Naive thymus-derived CD8-positive, alpha-beta T cell (primary cell): ENCODE data around the gene PTK6. TPM values are rescaled to one million over a fixed set of nuclear protein-coding genes. Genes with fewer than 3 reads are reported as not detected.

Source experiments
- ATAC-seq, 2 donors: fragments of 150-1000 bp; cut with Tn5 transposase in 1 of 2; sonication (Bioruptor Pico), chemical (Tn5 transposase) in 1 of 2; 1 replicate in 1 of 2; 2 replicates in 1 of 2; pipeline ENCODE4 v1.10.0; 2021; ENCODE audit warnings: mild to moderate bottlenecking in 2 of 2, moderate library complexity in 2 of 2
- POLR2A ChIA-PET: fragments of 350-600 bp; sonication (Branson Sonifier 250); formaldehyde crosslinking; loops from one replicate; lab custom pipeline; 2021; ENCODE audit warnings: antibody characterized with exemption; lab: Charles Lee
- DNase-seq, 10 donors: peaks; one replicate each; pipeline versions ENCODE4 v3.0.0 to v3.0.0-alpha.2; 2020 to 2022
- H3K27ac Mint-ChIP-seq, 10 donors: one replicate each; pipeline ENCODE4 v1.8.0; 2020 to 2022; ENCODE audit warnings: mild to moderate bottlenecking in 10 of 10, mixed read lengths in 10 of 10, moderate library complexity in 4 of 10, inconsistent platforms in 1 of 10
- H3K27me3 Mint-ChIP-seq, 5 donors: one replicate each; pipeline ENCODE4 v1.8.0; 2021 to 2022; ENCODE audit warnings: mixed read lengths in 5 of 5
- H3K36me3 Mint-ChIP-seq, 3 donors: one replicate each; pipeline ENCODE4 v1.8.0; 2020 to 2022; ENCODE audit warnings: mixed read lengths in 3 of 3, mild to moderate bottlenecking in 2 of 3, inconsistent platforms in 1 of 3
- H3K4me1 Mint-ChIP-seq, 4 donors: one replicate each; pipeline ENCODE4 v1.8.0; 2021 to 2022; ENCODE audit warnings: mixed read lengths in 4 of 4
- H3K4me3 Mint-ChIP-seq, 10 donors: one replicate each; pipeline ENCODE4 v1.8.0; 2020 to 2022; ENCODE audit warnings: mild to moderate bottlenecking in 10 of 10, mixed read lengths in 10 of 10, moderate library complexity in 6 of 10, inconsistent platforms in 1 of 10
- H3K9me3 Mint-ChIP-seq, 9 donors: one replicate each; pipeline ENCODE4 v1.8.0; 2020 to 2022; ENCODE audit warnings: mixed read lengths in 9 of 9, mild to moderate bottlenecking in 3 of 9, inconsistent platforms in 1 of 9, moderate library complexity in 1 of 9
- polyA plus RNA-seq, 3 donors: library from polyadenylated mRNA; unstranded; fragments of 300-500 nt; fragmentation: Illumina TruSeq; gene quantifications; one replicate each; pipeline ENCODE4 v1.2.3, GENCODE V29; 2021
- total RNA-seq, 8 experiments: library from RNA in 2 of 8; stranded (reverse) in 2 of 8; gene quantifications; one replicate each; pipeline ENCODE4 v1.2.3 and lab custom pipeline; 2021 to 2026

The PTK6 gene
- total and polyA plus RNA-seq, 5 experiments from 2014 or later: 0.09 to 0.44 (median 0.16) TPM

GRCh38 chr20:63497138-63497945 lies 39.8 kb downstream of the PTK6 start:
- peak overlapping the region in 7 of 10 donors; percentile 18 to 68 (median 50) for H3K4me3 Mint-ChIP-seq
- peak overlapping the region in 1 of 10 donors; percentile 53 for H3K27ac Mint-ChIP-seq
- POLR2A ChIA-PET: interaction anchor here (0.8 to 3.0 kb wide), 4 partner anchors 22 to 459 kb away, joined by 3 to 41 read pairs (median 4); partner anchors contain the start of genes PPDPF, PTK6 and UCKL1
- DNase-seq: no peak
- no peak for ATAC-seq
- H3K36me3 Mint-ChIP-seq: no peaks in the 10 kb centered on the region
- peaks cover 0 to 6% (median 3%) of the 10 kb centered on the region in 4 donors for H3K4me1 Mint-ChIP-seq
- H3K27me3 Mint-ChIP-seq: peaks cover 3 to 27% (median 10%) of the 10 kb centered on the region in 5 donors
- peaks cover 0 to 4% (median 0%) of the 10 kb centered on the region in 9 donors for H3K9me3 Mint-ChIP-seq

GRCh38 chr20:63496596-63497120 lies 40.5 kb downstream of the PTK6 start:
- H3K4me3 Mint-ChIP-seq: peak overlapping the region in 7 of 10 donors; percentile 15 to 78 (median 69)
- H3K27ac Mint-ChIP-seq: peak overlapping the region in 1 of 10 donors; percentile 53

GRCh38 chr20:63495741-63496595 lies 41.2 kb downstream of the PTK6 start:
- Mint-ChIP-seq H3K4me1 (peaks cover 0 to 4% (median 1%) of the 10 kb centered on the region in 4 donors), H3K9me3 (peaks cover 0 to 10% (median 0%) of the 10 kb centered on the region in 9 donors), H3K4me3 (peak overlapping the region; percentile 26 to 85 (median 70)), H3K27me3 (peaks cover 2 to 37% (median 19%) of the 10 kb centered on the region in 5 donors), H3K27ac (peak overlapping the region in 1 of 10 donors; percentile 53), H3K36me3 (no peaks in the 10 kb centered on the region)
- DNase-seq (peak; percentile 56 to 87 (median 75)), ATAC-seq (peak; percentile 74 to 76)
- POLR2A ChIA-PET: interaction anchor here (0.6 to 3.0 kb wide), 3 partner anchors 23 to 563 kb away, joined by 5 to 41 read pairs (median 5); partner anchors contain the start of genes PPDPF and UCKL1

More at GRCh38 chr20:63496596-63497120, 40.5 kb downstream of the PTK6 start:
- peaks cover 0 to 10% (median 0%) of the 10 kb centered on the region in 9 donors for H3K9me3 Mint-ChIP-seq
- POLR2A ChIA-PET: interaction anchor here (0.6 to 3.0 kb wide), 5 partner anchors 23 to 562 kb away, joined by 3 to 41 read pairs (median 5); partner anchors contain the start of genes PPDPF, PTK6 and UCKL1
- no peaks in the 10 kb centered on the region for H3K36me3 Mint-ChIP-seq
- ATAC-seq: no peak
- no peak for DNase-seq
- peaks cover 3 to 32% (median 14%) of the 10 kb centered on the region in 5 donors for H3K27me3 Mint-ChIP-seq
- H3K4me1 Mint-ChIP-seq: peaks cover 0 to 6% (median 3%) of the 10 kb centered on the region in 4 donors

- H3K36me3 Mint-ChIP-seq: no peaks in the 10 kb centered on the region
- POLR2A ChIA-PET: no interaction called here
- DNase-seq (no peak), ATAC-seq (no peak)
- H3K27me3 Mint-ChIP-seq: peaks cover 2 to 42% (median 19%) of the 10 kb centered on the region in 5 donors
- no peak overlapping the region for H3K4me3 Mint-ChIP-seq
- H3K4me1 Mint-ChIP-seq: peaks cover 0 to 4% (median 1%) of the 10 kb centered on the region in 4 donors
- peaks cover 0 to 10% (median 0%) of the 10 kb centered on the region in 9 donors for H3K9me3 Mint-ChIP-seq
- no peak overlapping the region for H3K27ac Mint-ChIP-seq
Measured at GRCh38 chr20:63495167-63495720, 41.9 kb downstream of the PTK6 start.

GRCh38 chr20:63494420-63495166 lies 42.6 kb downstream of the PTK6 start:
- H3K4me3 Mint-ChIP-seq: no peak overlapping the region
- H3K27ac Mint-ChIP-seq: no peak overlapping the region
- H3K9me3 Mint-ChIP-seq: peaks cover 0 to 10% (median 0%) of the 10 kb centered on the region in 9 donors
- no peaks in the 10 kb centered on the region for H3K36me3 Mint-ChIP-seq
- H3K4me1 Mint-ChIP-seq: peaks cover 0 to 4% (median 1%) of the 10 kb centered on the region in 4 donors
- POLR2A ChIA-PET: no interaction called here
- no peak for DNase-seq
- peaks cover 3 to 49% (median 19%) of the 10 kb centered on the region in 5 donors for H3K27me3 Mint-ChIP-seq
- ATAC-seq: no peak

GRCh38 chr20:63494084-63494419 lies 43.1 kb downstream of the PTK6 start:
- DNase-seq: no peak
- no peak for ATAC-seq
- Mint-ChIP-seq H3K4me1 (peaks cover 0 to 4% (median 1%) of the 10 kb centered on the region in 4 donors), H3K9me3 (peaks cover 0 to 10% (median 0%) of the 10 kb centered on the region in 9 donors), H3K4me3 (no peak overlapping the region), H3K27me3 (peaks cover 3 to 50% (median 19%) of the 10 kb centered on the region in 5 donors), H3K36me3 (no peaks in the 10 kb centered on the region), H3K27ac (no peak overlapping the region)
- POLR2A ChIA-PET: interaction anchor here (1.3 kb wide), 1 partner anchor 27 kb away, joined by 5 read pairs; the partner anchor contains the start of gene PPDPF

GRCh38 chr20:63493563-63494020 lies 43.6 kb downstream of the PTK6 start:
- no peaks in the 10 kb centered on the region for H3K36me3 Mint-ChIP-seq
- H3K27ac Mint-ChIP-seq: no peak overlapping the region
- H3K27me3 Mint-ChIP-seq: peaks cover 3 to 52% (median 19%) of the 10 kb centered on the region in 5 donors
- H3K9me3 Mint-ChIP-seq: peaks cover 0 to 10% (median 0%) of the 10 kb centered on the region in 9 donors
- POLR2A ChIA-PET: interaction anchor here (1.3 kb wide), 1 partner anchor 27 kb away, joined by 5 read pairs; the partner anchor contains the start of gene PPDPF
- no peak overlapping the region for H3K4me3 Mint-ChIP-seq
- ATAC-seq (no peak), DNase-seq (no peak)
- H3K4me1 Mint-ChIP-seq: peaks cover 0 to 4% (median 1%) of the 10 kb centered on the region in 4 donors

GRCh38 chr20:63492982-63493381 lies 44.2 kb downstream of the PTK6 start:
- peaks cover 0 to 4% (median 1%) of the 10 kb centered on the region in 4 donors for H3K4me1 Mint-ChIP-seq
- POLR2A ChIA-PET: interaction anchor here (1.3 kb wide), 1 partner anchor 28 kb away, joined by 5 read pairs; the partner anchor contains the start of gene PPDPF

GRCh38 chr20:63492518-63492917 lies 44.7 kb downstream of the PTK6 start:
- no peak for ATAC-seq
- Mint-ChIP-seq H3K27me3 (peaks cover 2 to 47% (median 19%) of the 10 kb centered on the region in 5 donors), H3K27ac (no peak overlapping the region), H3K4me1 (peaks cover 0 to 4% (median 1%) of the 10 kb centered on the region in 4 donors), H3K4me3 (no peak overlapping the region), H3K36me3 (no peaks in the 10 kb centered on the region), H3K9me3 (peaks cover 0 to 10% (median 0%) of the 10 kb centered on the region in 9 donors)
- no peak for DNase-seq
- POLR2A ChIA-PET: no interaction called here

More at GRCh38 chr20:63492982-63493381, 44.2 kb downstream of the PTK6 start:
- Mint-ChIP-seq H3K9me3 (peaks cover 0 to 10% (median 0%) of the 10 kb centered on the region in 9 donors), H3K27me3 (peaks cover 3 to 49% (median 19%) of the 10 kb centered on the region in 5 donors), H3K36me3 (no peaks in the 10 kb centered on the region), H3K27ac (no peak overlapping the region), H3K4me3 (no peak overlapping the region)
- ATAC-seq: no peak
- no peak for DNase-seq

GRCh38 chr20:63491635-63492230 lies 45.4 kb downstream of the PTK6 start:
- Mint-ChIP-seq H3K27ac (peak overlapping the region in 1 of 10 donors; percentile 4), H3K4me1 (peaks cover 0 to 2% (median 1%) of the 10 kb centered on the region in 4 donors), H3K27me3 (peaks cover 1 to 45% (median 15%) of the 10 kb centered on the region in 5 donors), H3K36me3 (no peaks in the 10 kb centered on the region), H3K4me3 (no peak overlapping the region), H3K9me3 (peaks cover 0 to 10% (median 0%) of the 10 kb centered on the region in 9 donors)
- ATAC-seq: no peak
- no peak for DNase-seq
- POLR2A ChIA-PET: no interaction called here
